Activated naive CD8-positive, alpha-beta T cell (primary cell): Measurements from ENCODE around the gene PRKAG1.

ENCODE experiments used
- H3K27ac Mint-ChIP-seq: one replicate; pipeline ENCODE4 v1.8.0; 2021; ENCODE audit warnings: mixed read lengths
- H3K27me3 Mint-ChIP-seq: one replicate; pipeline ENCODE4 v1.8.0; 2021; ENCODE audit warnings: mixed read lengths
- H3K36me3 Mint-ChIP-seq: one replicate; pipeline ENCODE4 v1.8.0; 2021; ENCODE audit warnings: mixed read lengths
- H3K4me1 Mint-ChIP-seq: one replicate; pipeline ENCODE4 v1.8.0; 2021; ENCODE audit warnings: low read depth, mixed read lengths
- H3K4me3 Mint-ChIP-seq: one replicate; pipeline ENCODE4 v1.8.0; 2021; ENCODE audit warnings: mild to moderate bottlenecking, mixed read lengths
- H3K9me3 Mint-ChIP-seq: one replicate; pipeline ENCODE4 v1.8.0; 2021; ENCODE audit warnings: low read depth, mixed read lengths

Gene PRKAG1

DNA sequence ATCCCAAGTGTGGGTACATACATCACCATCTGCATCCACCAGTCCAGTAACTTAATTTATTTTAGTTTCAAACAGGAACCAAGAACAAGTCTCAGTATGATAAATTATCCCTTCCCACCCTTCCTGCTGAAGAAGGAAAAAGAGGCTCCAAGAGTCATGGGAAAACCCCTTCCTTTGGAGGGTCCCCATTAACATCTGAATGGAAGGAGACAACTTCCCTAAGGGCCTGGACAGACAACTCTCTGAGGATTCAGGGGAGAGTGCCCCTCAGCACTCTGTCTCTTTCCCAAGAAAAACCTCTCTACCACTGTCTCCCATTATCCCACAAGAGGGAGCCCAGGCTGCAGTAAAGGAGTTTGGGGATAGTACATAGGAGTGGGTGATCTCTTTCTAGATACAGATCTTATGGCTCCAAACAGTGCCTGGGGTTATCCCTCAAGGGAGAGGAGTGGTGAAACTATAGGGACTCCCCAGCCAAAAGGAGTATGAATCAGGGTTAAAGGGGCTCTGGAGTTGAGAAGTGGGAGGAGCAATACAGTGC is 53.2 kb downstream of the PRKAG1 start:
- Mint-ChIP-seq H3K4me3 (no peak overlapping the region), H3K27ac (no peak overlapping the region), H3K27me3 (no peaks in the 10 kb centered on the region), H3K9me3 (no peaks in the 10 kb centered on the region), H3K36me3 (no peaks in the 10 kb centered on the region), H3K4me1 (peaks cover 15% of the 10 kb centered on the region)

DNA sequence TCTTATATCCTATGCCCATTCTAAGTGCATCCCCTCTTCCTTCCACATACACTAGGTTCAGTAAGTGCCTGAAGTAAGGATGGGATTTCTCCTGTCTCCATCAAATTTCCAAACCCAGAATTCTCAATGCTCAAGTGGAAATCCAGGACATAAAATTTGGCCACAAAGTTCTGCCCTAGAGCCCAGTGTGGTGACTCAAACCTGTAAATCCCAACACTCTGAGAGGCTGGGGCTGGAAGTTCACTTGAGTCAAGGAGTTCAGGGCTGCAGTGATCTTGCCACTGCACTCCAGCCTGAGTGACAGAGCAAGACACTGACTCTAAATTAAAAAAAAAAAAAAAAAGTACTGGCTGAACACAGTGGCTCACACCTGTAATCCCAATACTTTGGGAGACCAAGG is 56.8 kb downstream of the PRKAG1 start:
- Mint-ChIP-seq H3K27me3 (no peaks in the 10 kb centered on the region), H3K27ac (no peak overlapping the region), H3K9me3 (no peaks in the 10 kb centered on the region), H3K36me3 (no peaks in the 10 kb centered on the region), H3K4me1 (peaks cover 7% of the 10 kb centered on the region), H3K4me3 (no peak overlapping the region)

DNA sequence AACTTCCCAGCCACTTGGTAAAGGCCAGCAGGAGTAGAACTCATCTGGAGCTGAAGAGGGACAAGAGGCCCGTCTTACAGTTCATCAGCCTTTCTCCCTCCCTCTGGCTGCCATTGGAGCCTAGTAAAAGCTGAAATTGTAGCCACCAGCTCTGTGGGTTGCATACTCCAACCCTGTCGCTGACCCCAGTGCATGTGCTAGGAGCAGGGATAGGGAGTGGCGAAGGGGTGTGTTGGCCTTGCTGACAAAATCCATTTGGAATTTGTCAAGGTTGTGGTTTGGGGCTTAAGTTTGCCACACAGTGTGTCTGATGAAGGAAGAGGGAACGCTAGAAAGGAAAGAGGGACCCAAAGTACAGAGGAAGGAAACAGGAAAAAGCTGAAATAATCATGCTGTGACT is 57.2 kb downstream of the PRKAG1 start:
- no peaks in the 10 kb centered on the region for H3K36me3 Mint-ChIP-seq
- peaks cover 11% of the 10 kb centered on the region for H3K4me1 Mint-ChIP-seq
- H3K27me3 Mint-ChIP-seq = no peaks in the 10 kb centered on the region
- no peak overlapping the region for H3K4me3 Mint-ChIP-seq
- H3K27ac Mint-ChIP-seq = no peak overlapping the region
- H3K9me3 Mint-ChIP-seq = no peaks in the 10 kb centered on the region

DNA sequence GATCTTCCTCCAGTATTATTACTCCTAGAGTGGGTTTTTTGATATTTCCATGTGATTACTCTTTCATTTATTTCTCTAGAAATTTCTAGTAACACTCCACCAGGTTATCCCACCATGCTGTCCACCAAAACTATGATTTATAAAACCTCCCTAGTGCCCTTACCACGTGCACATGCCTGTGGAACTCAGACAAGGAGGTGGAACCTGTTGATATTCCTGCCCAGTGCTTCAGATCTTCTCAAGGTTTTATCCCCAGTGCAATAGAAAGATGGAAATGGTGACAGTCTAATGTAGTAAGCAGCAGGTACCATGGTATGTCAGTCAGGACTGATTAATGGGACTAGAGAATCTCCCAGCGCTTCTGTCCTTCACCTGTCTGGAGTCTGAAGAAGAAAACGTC is 57.7 kb downstream of the PRKAG1 start:
- H3K4me3 Mint-ChIP-seq = no peak overlapping the region
- H3K27ac Mint-ChIP-seq = no peak overlapping the region
- no peaks in the 10 kb centered on the region for H3K9me3 Mint-ChIP-seq
- H3K36me3 Mint-ChIP-seq = no peaks in the 10 kb centered on the region
- no peaks in the 10 kb centered on the region for H3K27me3 Mint-ChIP-seq
- H3K4me1 Mint-ChIP-seq = peaks cover 16% of the 10 kb centered on the region

DNA sequence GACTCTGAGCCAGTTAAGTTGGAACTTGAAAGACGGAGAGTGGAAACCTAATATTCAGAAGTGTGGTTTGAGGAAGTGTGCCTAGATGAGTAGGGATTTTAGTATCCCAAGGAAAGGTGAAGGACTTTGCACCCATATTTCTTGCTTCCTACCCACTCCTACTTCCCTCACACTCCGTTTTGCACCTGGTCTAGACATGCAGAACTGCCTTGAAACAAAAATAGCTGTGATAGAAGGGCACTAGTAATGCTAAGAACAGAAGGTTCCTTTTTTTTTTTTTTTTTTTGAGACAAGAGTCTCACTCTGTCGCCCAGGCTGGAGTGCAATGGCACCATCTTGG is 60.6 kb downstream of the PRKAG1 start:
- no peaks in the 10 kb centered on the region for H3K27me3 Mint-ChIP-seq
- H3K27ac Mint-ChIP-seq = no peak overlapping the region
- peaks cover 31% of the 10 kb centered on the region for H3K4me1 Mint-ChIP-seq
- peak overlapping the region; percentile 97 for H3K4me3 Mint-ChIP-seq
- H3K9me3 Mint-ChIP-seq = no peaks in the 10 kb centered on the region
- H3K36me3 Mint-ChIP-seq = no peaks in the 10 kb centered on the region

DNA sequence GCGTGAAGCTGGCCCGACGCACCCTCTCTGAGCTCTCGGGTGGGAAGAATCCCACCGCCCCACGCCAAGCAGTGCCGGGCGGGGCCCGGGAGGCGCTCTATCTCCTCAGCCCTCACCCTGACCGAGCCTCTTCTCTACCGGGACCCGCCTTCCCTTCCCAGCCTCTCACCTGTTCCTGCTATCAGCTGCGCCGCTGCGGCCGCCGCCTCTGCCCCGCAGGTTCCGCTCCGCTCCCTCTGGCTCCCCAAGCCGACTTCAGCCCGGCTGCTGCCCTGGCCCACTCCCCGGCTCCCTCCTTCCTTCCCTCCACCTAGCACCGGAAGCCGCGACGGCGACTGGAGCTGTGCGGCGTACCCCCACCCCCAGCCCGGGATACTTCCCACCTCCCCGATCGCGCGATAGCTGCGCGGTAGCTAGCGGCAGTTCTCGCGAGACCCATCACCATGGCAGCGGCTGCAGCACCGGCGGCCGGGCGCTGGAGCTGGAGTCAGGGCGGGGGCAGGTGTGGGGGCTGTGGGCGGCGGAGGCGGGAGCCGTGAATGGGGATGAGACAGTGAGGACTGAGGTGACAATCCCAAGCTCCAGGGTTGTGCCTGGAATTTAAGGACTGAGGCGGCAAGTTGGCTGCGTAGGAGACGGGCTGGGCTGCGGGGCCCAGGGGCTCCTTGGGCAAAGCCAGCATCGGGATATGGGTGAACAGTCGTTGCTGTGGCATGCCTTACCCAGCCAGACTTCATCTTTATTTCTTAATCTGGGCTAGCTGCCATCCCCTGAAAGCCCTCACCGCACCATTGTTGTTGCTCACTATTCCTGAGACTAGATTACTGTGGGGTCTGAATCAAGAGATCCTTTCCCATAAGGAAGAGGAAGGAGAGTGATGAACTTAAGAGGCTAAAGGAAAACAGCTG is 61.2 kb downstream of the PRKAG1 start, which contains the start of gene ARF3:
Gene ARF3 (minus strand): TSS at position 347 of the 908 bp plus-strand sequence. CDS start 16,392 bp downstream, outside the sequence.
- no peaks in the 10 kb centered on the region for H3K27me3 Mint-ChIP-seq
- no peaks in the 10 kb centered on the region for H3K36me3 Mint-ChIP-seq
- H3K4me3 Mint-ChIP-seq = peak within 1 kb of the TSS; percentile 97
- H3K27ac Mint-ChIP-seq = peak within 1 kb of the TSS; percentile 88
- H3K4me1 Mint-ChIP-seq = peaks cover 34% of the 10 kb centered on the region
- H3K9me3 Mint-ChIP-seq = no peaks in the 10 kb centered on the region

DNA sequence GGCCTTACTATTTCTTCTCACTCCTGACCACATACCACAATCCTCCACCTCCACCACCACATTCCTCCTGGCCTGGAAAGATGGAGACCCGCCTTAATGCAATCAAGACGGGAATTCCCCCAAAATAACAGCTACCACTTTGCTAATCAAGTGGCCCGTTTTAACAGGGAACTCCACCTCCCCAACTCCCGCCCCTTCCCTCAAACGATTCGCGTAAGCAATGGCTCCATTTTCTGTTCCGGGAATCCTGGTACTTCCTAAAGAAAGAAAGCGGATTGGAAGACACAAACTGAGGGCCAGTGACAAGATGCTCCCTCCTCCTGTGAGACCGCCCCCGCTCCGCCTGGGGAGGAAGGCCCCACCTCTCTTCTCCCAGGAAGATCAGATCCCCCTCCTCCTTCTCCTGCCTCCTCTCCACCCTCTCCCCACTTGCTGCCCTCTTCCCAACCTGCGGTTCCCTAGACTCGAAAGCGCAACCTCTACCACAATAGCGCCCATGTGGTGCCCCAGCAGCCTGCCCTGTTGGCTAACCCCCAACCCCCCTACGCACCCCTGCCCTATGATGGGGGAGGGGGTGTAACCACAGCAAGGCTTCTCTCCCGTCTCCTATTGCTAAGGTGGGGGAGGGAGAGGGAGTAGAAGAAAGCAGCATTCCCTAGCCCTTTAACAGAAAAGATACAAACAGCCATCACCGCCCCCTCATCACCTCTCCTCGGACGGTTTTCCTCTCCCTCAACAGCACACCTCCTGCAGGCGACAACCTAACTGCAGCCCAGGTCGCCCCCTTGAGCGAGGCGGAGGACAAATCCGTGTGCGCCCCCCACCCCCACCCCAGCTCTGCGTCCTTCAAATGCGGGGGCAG is 62.1 kb downstream of the PRKAG1 start:
- Mint-ChIP-seq H3K27me3 (no peaks in the 10 kb centered on the region), H3K4me1 (peaks cover 36% of the 10 kb centered on the region), H3K4me3 (peak overlapping the region; percentile 97), H3K9me3 (no peaks in the 10 kb centered on the region), H3K36me3 (no peaks in the 10 kb centered on the region), H3K27ac (peak overlapping the region; percentile 61)

DNA sequence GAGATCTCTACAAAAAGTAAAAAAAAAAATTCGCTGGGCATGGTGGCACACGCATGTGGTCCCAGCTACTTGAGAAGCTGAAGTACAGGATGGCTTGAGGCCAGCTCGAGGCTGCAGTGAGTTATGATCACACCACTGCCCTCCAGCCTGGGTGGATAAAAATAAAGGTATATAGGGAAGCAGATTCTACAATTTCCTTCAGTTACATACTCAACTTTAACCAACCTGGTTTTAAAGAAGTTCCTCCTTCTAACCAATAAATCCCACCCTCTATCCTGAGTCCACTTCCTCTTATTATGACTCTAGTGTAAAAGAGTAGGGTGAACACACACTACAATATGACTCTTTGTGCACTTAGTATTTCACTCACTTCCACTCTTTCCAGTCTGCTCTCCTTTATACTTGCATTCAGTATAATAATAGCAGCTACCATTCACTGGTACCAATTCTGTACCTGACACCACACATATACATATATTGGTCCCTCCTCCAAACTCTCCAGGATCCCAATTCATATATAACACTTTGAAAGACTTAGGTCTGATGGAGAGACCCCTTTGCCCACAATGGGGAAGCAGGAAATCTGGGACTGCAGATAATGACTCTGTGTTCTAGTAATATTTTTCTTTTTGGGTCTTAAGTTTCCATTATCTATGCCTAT is 63.6 kb downstream of the PRKAG1 start:
- Mint-ChIP-seq H3K36me3 (no peaks in the 10 kb centered on the region), H3K4me1 (peaks cover 36% of the 10 kb centered on the region), H3K27me3 (no peaks in the 10 kb centered on the region), H3K4me3 (peak overlapping the region; percentile 97), H3K9me3 (no peaks in the 10 kb centered on the region), H3K27ac (peak overlapping the region; percentile 8)

DNA sequence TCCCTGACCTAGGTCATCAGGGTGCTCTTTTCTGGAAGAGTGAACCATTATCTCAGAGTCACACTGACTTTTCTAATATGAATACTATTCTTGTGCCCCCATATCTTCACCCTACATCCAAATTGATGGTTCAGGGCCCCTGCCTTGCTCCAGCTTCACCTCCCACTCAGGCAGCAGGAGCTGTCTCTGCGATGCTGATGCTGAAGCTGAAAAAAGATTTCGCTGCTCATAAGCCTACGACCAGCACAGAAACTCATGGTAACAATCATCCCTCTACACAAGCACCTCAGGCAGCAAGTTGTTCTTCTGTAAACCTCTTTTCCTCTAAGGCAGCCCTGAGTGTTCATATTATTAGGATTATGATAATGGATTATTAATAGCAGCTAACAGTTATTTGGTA is 64.5 kb downstream of the PRKAG1 start:
- no peaks in the 10 kb centered on the region for H3K27me3 Mint-ChIP-seq
- H3K36me3 Mint-ChIP-seq = peaks cover 2% of the 10 kb centered on the region
- no peak overlapping the region for H3K4me3 Mint-ChIP-seq
- H3K4me1 Mint-ChIP-seq = peaks cover 38% of the 10 kb centered on the region
- no peaks in the 10 kb centered on the region for H3K9me3 Mint-ChIP-seq
- no peak overlapping the region for H3K27ac Mint-ChIP-seq

DNA sequence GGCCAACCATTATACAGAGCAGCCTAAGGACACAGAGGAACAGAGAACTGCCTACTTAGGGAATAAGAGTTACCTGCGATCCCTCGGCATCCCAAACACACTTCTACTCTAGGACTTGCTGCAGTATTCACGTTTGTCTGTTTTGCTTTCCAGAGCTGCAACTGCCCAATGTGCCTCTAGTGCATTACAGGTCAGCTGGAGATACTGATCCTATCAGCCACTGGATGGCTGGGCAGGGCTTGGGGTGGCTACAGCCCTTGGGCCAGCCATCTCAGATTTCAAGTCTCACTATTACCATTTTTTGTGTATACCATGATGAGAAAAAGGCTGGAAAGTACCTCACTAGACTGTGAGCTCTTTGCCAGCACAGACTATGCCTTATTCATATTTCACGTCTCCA is 65.9 kb downstream of the PRKAG1 start:
- Mint-ChIP-seq H3K9me3 (no peaks in the 10 kb centered on the region), H3K36me3 (peaks cover 5% of the 10 kb centered on the region), H3K4me3 (no peak overlapping the region)

More for the DNA sequence above, 65.9 kb downstream of the PRKAG1 start:
- Mint-ChIP-seq H3K27ac (no peak overlapping the region), H3K4me1 (peaks cover 39% of the 10 kb centered on the region), H3K27me3 (no peaks in the 10 kb centered on the region)
